Cardiac septum (tissue), 1 donor: ENCODE data around the gene EIF3A. TPM values are rescaled to one million over a fixed set of nuclear protein-coding genes. Genes with fewer than 3 reads are reported as not detected.

ENCODE experiments used
- DNase-seq: peaks from one replicate; pipeline ENCODE4 v3.0.0-alpha.2; 2020; ENCODE audit warnings: low spot score
- intact Hi-C: fragments of 100-400 bp; cut with DNase I; formaldehyde crosslinking; loops from one replicate; pipeline ENCODE4 v1.14.0; 2022
- total RNA-seq: library from RNA; stranded (reverse); fragmentation: NEBNext Ultra II Directional; extraction: Animal tissue kit (Norgen Biotek cat#: 25700); gene quantifications from one replicate; pipeline ENCODE4 v1.2.1, GENCODE V29; 2021
- donor health status: DM: no; HTN: no; CAD: no.

EIF3A gene
- total RNA-seq, 1 donor from 2014 or later = 133 TPM

- no peak for DNase-seq
- intact Hi-C loops = no loop called here
These were observed 90.3 kb downstream of the EIF3A start for GRCh38 chr10:118990326-118990725.

- DNase-seq = no peak
- intact Hi-C loops = no loop called here
These were observed 93.5 kb downstream of the EIF3A start for GRCh38 chr10:118986815-118987790.

GRCh38 chr10:118985576-118985975 is 95.0 kb downstream of the EIF3A start:
- intact Hi-C loops = no loop called here
- DNase-seq = no peak

Other genes with a start within 250 kb of the EIF3A start
- gene NANOS1, start 51.1 kb downstream of the EIF3A start, total RNA-seq = 10.3 TPM
- gene DENND10, start 23.3 kb upstream of the EIF3A start, total RNA-seq = 22.2 TPM
- gene SFXN4, start 84.9 kb upstream of the EIF3A start, total RNA-seq = 44.0 TPM
- 220 TPM for gene PRDX3, start 98.0 kb upstream of the EIF3A start, total RNA-seq
- 17.6 TPM for gene GRK5, start 126.8 kb upstream of the EIF3A start, total RNA-seq